Endothelial cell of hepatic sinusoid (primary cell): ENCODE data around the gene ADARB2.
"Not testable (repeated sequence)": the region's sequence is repeated elsewhere in the genome, so short reads cannot be mapped to it uniquely, and the experiment has no call there.

ENCODE experiments used
- in situ Hi-C: cut with HindIII; loops from 2 replicates; pipeline ENCODE4 v1.10.0; 2017; ENCODE audit warnings: low sequenced_read_pairs

Gene ADARB2

DNA sequence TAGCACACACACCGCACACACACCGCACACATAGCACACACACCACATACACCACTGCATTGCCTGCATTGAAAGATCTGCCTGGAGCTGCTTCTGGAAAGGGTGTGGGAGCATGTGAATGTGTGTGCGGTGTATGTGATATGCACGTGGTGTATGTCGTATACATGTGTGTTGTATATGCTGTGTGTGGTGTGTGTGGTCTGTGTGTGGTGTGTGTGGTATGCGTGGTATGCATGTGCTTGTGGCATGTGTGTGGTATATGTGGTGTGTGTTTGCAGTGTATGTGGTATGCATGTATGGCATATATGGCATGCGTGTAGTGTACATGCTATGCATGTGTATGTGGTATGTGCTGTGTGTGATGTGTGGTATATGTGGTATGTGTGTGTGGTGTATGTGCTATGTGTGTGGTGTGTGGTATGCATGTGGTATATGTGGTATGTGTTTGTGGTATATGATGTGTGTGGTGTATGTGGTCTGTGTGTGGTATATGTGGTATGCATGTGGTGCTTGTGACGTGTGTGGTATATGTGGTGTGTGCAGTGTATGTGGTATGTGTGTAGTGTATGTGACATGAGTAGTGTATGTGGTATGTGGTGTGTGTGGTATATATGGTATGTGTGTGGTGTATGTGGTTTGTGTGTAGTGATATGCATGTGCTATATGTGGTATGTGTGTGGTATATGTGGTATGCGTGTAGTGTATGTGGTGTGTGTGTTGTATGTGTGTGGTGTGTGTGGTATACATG is 505.0 kb downstream of the ADARB2 start:
- in situ Hi-C loops, result no loop called here

- in situ Hi-C loops, result no loop called here
These were observed 506.6 kb downstream of the ADARB2 start for GRCh38 chr10:1230592-1231275.

- in situ Hi-C loops, result no loop called here
These were observed 507.2 kb downstream of the ADARB2 start for GRCh38 chr10:1230138-1230537.

- in situ Hi-C loops, result no loop called here
These were observed 507.8 kb downstream of the ADARB2 start for GRCh38 chr10:1229574-1229973.

DNA sequence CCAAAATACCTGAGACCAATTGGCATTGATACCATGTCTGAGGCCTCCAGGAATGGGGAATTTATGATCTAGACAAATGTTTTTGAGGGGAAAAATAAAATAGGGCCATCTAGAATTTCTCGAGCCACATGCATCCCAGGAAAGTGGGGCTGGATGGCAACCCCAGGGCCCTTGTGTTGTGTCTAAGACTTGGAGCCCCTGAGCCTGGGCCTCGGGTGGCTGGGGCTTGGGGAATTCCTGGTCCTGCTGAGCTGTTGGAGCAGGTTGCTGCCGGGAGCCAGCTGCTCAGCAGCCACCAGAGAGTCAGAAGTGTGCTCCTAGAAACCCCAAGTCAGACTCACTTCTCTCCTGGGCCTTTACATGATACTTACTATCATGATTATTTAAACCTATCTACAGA is 508.2 kb downstream of the ADARB2 start:
- in situ Hi-C loops, result no loop called here

DNA sequence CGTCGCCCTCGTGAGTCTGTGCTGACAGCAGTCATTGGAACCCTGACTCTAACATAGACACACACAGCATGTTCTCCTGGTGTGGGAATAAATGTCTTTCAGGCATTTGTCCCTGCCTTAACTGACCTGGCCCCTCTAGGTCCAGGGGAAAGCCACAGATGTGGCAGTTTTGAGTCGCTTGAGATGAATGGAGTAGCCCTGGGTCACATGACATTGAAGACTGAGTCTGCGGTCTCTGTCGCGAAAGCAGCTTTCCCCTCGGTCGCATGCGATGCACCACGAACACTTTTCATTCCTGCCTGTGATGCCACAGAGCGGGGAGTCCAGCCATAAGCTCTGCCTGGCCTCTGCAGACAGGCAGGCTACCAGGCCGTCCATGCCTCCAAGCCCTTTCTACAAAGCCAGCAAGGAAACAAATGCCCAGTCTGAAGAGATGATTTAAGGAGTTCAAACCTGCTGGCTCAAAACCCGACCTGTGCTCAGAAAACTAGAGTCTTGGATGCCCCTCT is 508.8 kb downstream of the ADARB2 start:
- in situ Hi-C loops, result no loop called here

- in situ Hi-C loops, result no loop called here
These were observed 509.6 kb downstream of the ADARB2 start for GRCh38 chr10:1227510-1228402.

- in situ Hi-C loops, result not testable (repeated sequence)
These were observed 510.4 kb downstream of the ADARB2 start for GRCh38 chr10:1226907-1227306.

DNA sequence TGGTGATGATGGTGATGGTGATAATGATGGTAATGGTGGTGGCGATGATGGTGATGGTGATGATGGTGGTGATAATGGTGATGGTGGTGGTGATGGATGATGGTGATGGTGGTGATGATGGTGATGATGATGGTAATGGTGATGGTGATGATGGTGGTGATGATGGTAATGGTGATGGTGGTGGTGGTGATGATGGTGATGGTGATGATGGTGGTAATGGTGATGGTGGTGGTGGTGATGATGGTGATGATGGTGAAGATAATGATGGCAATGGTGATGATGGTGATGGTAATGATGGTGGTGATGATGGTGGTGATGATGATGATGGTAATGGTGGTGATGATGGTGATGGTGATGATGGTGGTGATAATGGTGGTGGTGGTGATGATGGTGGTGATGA is 517.5 kb downstream of the ADARB2 start:
- in situ Hi-C loops, result not testable (repeated sequence)

- in situ Hi-C loops, result no loop called here
These were observed 519.7 kb downstream of the ADARB2 start for GRCh38 chr10:1217661-1218060.

GRCh38 chr10:1217237-1217587 is 520.1 kb downstream of the ADARB2 start:
- in situ Hi-C loops, result no loop called here

DNA sequence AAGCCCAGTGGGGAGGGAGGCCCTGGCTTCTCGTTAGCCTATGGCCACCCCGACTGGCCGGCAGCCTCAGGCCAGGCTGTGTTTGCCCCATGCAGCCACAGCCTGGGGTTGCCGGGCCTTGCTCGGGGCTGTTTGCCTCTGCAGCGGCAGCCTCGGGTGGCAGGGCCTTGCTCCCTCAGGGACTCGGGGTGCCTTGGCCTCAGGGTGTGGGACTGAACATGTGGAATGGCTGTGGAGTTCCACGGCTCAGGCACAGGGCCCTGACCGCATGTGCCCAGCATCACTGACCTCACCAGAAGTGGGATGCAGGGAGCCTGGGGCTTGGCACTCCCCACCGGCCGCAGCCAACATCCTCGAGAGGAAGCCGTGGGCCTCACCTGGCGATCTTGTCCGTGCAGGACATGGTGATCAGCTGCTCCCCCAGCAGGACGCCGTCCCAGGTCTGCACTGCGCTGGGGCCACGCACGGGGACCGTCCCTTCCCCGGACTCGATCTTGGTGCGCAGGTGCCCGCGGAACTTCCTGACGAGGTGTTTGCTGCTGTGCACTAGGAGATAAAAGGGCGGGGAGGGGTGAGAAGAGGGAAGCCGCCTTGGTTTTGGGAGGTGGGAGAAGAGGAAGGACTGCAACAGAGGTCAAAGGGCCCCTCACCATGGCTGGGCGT is 520.6 kb downstream of the ADARB2 start:
- in situ Hi-C loops, result no loop called here

DNA sequence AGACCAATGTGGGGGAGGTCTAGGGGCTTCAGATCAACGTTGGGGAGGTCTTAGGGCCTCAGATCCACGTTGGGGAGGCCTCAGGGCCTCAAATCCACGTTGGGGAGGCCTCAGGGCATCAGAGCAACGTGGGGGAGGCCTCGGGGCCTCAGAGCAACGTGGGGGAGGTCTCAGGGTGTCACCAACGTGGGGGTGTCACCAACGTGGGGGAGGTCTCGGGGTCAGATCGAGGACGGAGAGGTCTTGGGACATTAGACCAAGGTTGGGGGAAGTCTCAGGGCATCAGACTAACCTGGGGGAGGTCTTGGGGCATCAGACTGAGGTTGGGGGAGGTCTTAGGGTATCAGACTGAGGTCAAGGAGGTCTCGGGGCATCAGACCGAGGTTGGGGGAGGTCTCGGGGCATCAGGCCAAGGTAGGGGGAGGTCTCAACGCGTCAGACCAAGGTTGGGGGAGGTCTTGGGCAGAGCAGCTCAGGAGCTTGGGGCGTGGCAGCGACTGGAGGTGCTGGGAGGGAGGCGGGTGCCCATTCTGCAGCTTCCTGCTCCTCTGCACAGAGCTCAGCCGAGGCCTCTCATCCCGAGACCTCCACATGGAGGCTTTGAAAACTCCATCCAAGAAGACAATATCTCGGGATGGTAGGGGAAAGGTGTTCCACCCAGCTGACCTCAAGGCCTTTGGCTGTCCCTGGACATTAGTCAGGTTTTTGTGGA is 521.3 kb downstream of the ADARB2 start:
- in situ Hi-C loops, result no loop called here

- in situ Hi-C loops, result no loop called here
These were observed 522.3 kb downstream of the ADARB2 start for GRCh38 chr10:1214882-1215540.

GRCh38 chr10:1214071-1214675 is 523.2 kb downstream of the ADARB2 start:
- in situ Hi-C loops, result no loop called here

GRCh38 chr10:1213252-1214070 is 523.9 kb downstream of the ADARB2 start:
- in situ Hi-C loops, result no loop called here

DNA sequence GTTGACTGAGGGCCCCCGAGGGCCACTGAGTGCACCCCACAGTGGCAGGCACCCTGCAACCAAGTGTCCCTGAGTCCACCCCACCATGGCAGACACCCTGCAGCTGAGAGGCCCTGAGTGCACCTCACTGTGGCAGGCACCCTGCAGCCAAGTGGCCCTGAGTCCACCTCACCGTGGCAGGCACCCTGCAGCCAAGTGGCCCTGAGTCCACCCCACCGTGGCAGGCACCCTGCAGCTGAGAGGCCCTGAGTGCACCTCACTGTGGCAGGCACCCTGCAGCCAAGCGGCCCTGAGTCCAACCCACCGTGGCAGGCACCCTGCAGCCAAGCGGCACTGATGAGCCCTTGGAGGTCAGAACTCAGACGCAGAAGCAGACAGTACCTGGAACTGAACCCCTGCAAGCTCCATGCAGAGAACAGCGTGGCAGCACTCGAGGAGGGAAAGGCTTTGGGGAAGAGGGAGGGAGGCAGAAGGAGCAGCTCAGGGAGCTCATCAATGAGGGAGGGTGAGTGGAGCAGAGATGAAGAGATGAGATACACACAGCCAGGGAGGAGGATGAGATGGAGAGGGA is 524.7 kb downstream of the ADARB2 start:
- in situ Hi-C loops, result no loop called here
